COR-L47 (cell line): ENCODE measurements around the gene AGAP3.

Experiments
- DNase-seq: peaks from one replicate; lab custom pipeline; 2025; lab: John Stamatoyannopoulos, UW

AGAP3 gene

GRCh38 chr7:151057989-151058780 lies 28.1 kb upstream of the AGAP3 start:
- DNase-seq, result peak; percentile 99

GRCh38 chr7:151058781-151059366 lies 27.4 kb upstream of the AGAP3 start:
- no peak for DNase-seq

- peak; percentile 38 for DNase-seq
Measured at GRCh38 chr7:151059367-151060112, 26.7 kb upstream of the AGAP3 start, which contains the start of gene SLC4A2. Gene SLC4A2 (plus strand): TSS chr7:151059589. CDS start chr7:151061988, 2,399 bp downstream.

- no peak for DNase-seq
Measured at GRCh38 chr7:151060113-151060415, 26.2 kb upstream of the AGAP3 start.

GRCh38 chr7:151060416-151061212 lies 25.7 kb upstream of the AGAP3 start:
- DNase-seq, result peak; percentile 65

GRCh38 chr7:151061213-151062110 lies 24.8 kb upstream of the AGAP3 start:
- DNase-seq, result peak; percentile 58

GRCh38 chr7:151062111-151062398 lies 24.2 kb upstream of the AGAP3 start:
- DNase-seq, result no peak

GRCh38 chr7:151062399-151063211 lies 23.7 kb upstream of the AGAP3 start:
- DNase-seq, result no peak

GRCh38 chr7:151063212-151063561 lies 23.1 kb upstream of the AGAP3 start:
- DNase-seq, result no peak

GRCh38 chr7:151064454-151064853 lies 21.8 kb upstream of the AGAP3 start:
- no peak for DNase-seq

- no peak for DNase-seq
Measured at GRCh38 chr7:151064993-151065392, 21.3 kb upstream of the AGAP3 start.

- DNase-seq, result no peak
Measured at GRCh38 chr7:151065516-151065915, 20.8 kb upstream of the AGAP3 start.

GRCh38 chr7:151066273-151066974 lies 19.9 kb upstream of the AGAP3 start:
- DNase-seq, result no peak

- DNase-seq, result no peak
Measured at GRCh38 chr7:151068069-151068773, 18.1 kb upstream of the AGAP3 start.

- no peak for DNase-seq
Measured at GRCh38 chr7:151069841-151070573, 16.3 kb upstream of the AGAP3 start.

- DNase-seq, result no peak
Measured at GRCh38 chr7:151070574-151070960, 15.7 kb upstream of the AGAP3 start.

- no peak for DNase-seq
Measured at GRCh38 chr7:151071032-151071866, 15.0 kb upstream of the AGAP3 start.

GRCh38 chr7:151073990-151074389 lies 12.3 kb upstream of the AGAP3 start:
- DNase-seq, result no peak
